ACC112 (cell line): ENCODE data around the gene PPP1R12B.
"Not testable (repeated sequence)": the region's sequence is repeated elsewhere in the genome, so short reads cannot be mapped to it uniquely, and the experiment has no call there.

Source experiments
- H2AFZ ChIP-seq: fragments of 200-600 bp; sonication (generic); one replicate; pipeline ENCODE4 v1.6.0; 2017; ENCODE audit warnings: antibody characterized with exemption, low read length; ENCODE audit not compliant: unreplicated experiment
- H3K27ac ChIP-seq: fragments of 200-600 bp; sonication (generic); 2 replicates; pipeline ENCODE4 v1.5.1; 2014; ENCODE audit warnings: low read depth, mild to moderate bottlenecking, antibody characterized with exemption, low read length, moderate library complexity
- H3K27me3 ChIP-seq: fragments of 200-600 bp; sonication (generic); 2 replicates; pipeline ENCODE4 v1.6.1; 2014; ENCODE audit warnings: mild to moderate bottlenecking, antibody characterized with exemption, low read length, moderate library complexity, mixed read lengths; ENCODE audit not compliant: insufficient read depth
- H3K36me3 ChIP-seq: fragments of 200-600 bp; sonication (generic); 2 replicates; pipeline ENCODE4 v1.6.1; 2016; ENCODE audit warnings: mild to moderate bottlenecking, antibody characterized with exemption, low read length, moderate library complexity, mixed read lengths; ENCODE audit not compliant: insufficient read depth
- H3K4me1 ChIP-seq: fragments of 200-600 bp; sonication (generic); one replicate; pipeline ENCODE4 v1.6.1; 2016; ENCODE audit warnings: low read length, mixed read lengths; ENCODE audit not compliant: insufficient read depth, unreplicated experiment, control insufficient read depth
- H3K4me3 ChIP-seq: fragments of 200-600 bp; sonication (generic); 2 replicates; pipeline ENCODE4 v1.5.1; 2014; ENCODE audit warnings: mild to moderate bottlenecking, low read depth, low read length
- H3K79me2 ChIP-seq: fragments of 200-600 bp; sonication (generic); one replicate; pipeline ENCODE4 v1.6.0; 2016; ENCODE audit warnings: low read length; ENCODE audit not compliant: control insufficient read depth, unreplicated experiment, insufficient read depth

The PPP1R12B gene

GRCh38 chr1:202616355-202616915 lies 267.9 kb downstream of the PPP1R12B start:
- Histone ChIP-seq H3K36me3 (no peaks in the 10 kb centered on the region), H3K27me3 (no peaks in the 10 kb centered on the region), H2AFZ (no peak overlapping the region), H3K4me3 (no peak overlapping the region), H3K79me2 (no peaks in the 10 kb centered on the region), H3K27ac (no peak overlapping the region), H3K4me1 (peaks cover 29% of the 10 kb centered on the region)

- not testable (repeated sequence) for H3K27ac ChIP-seq, H3K27me3 ChIP-seq, H3K79me2 ChIP-seq, H3K36me3 ChIP-seq, H3K4me3 ChIP-seq, H2AFZ ChIP-seq
- peaks cover 38% of the 10 kb centered on the region for H3K4me1 ChIP-seq
Observed at GRCh38 chr1:202619012-202619411, 270.5 kb downstream of the PPP1R12B start.

- Histone ChIP-seq H3K27ac (no peak overlapping the region), H3K27me3 (no peaks in the 10 kb centered on the region), H3K36me3 (no peaks in the 10 kb centered on the region), H2AFZ (no peak overlapping the region), H3K4me1 (peaks cover 38% of the 10 kb centered on the region), H3K4me3 (no peak overlapping the region), H3K79me2 (no peaks in the 10 kb centered on the region)
Observed at GRCh38 chr1:202619505-202619904, 271.0 kb downstream of the PPP1R12B start.

- not testable (repeated sequence) for H3K27me3 ChIP-seq, H2AFZ ChIP-seq, H3K36me3 ChIP-seq, H3K27ac ChIP-seq, H3K79me2 ChIP-seq, H3K4me3 ChIP-seq
- H3K4me1 ChIP-seq: peaks cover 32% of the 10 kb centered on the region
Observed at GRCh38 chr1:202620036-202620435, 271.5 kb downstream of the PPP1R12B start.

- Histone ChIP-seq H3K36me3 (no peaks in the 10 kb centered on the region), H3K4me3 (no peak overlapping the region), H3K4me1 (peaks cover 18% of the 10 kb centered on the region), H2AFZ (no peak overlapping the region), H3K79me2 (no peaks in the 10 kb centered on the region), H3K27ac (no peak overlapping the region), H3K27me3 (no peaks in the 10 kb centered on the region)
Observed at GRCh38 chr1:202621446-202621845, 272.9 kb downstream of the PPP1R12B start.

GRCh38 chr1:202622388-202622787 lies 273.9 kb downstream of the PPP1R12B start:
- Histone ChIP-seq H3K4me1 (peaks cover 18% of the 10 kb centered on the region), H3K27ac (no peak overlapping the region), H3K27me3 (no peaks in the 10 kb centered on the region), H2AFZ (no peak overlapping the region), H3K79me2 (no peaks in the 10 kb centered on the region), H3K36me3 (no peaks in the 10 kb centered on the region), H3K4me3 (no peak overlapping the region)

- H3K4me1 ChIP-seq: peaks cover 17% of the 10 kb centered on the region
- no peaks in the 10 kb centered on the region for H3K79me2 ChIP-seq
- H2AFZ ChIP-seq: no peak overlapping the region
- H3K36me3 ChIP-seq: no peaks in the 10 kb centered on the region
- H3K27ac ChIP-seq: no peak overlapping the region
- no peaks in the 10 kb centered on the region for H3K27me3 ChIP-seq
- no peak overlapping the region for H3K4me3 ChIP-seq
Observed at GRCh38 chr1:202623075-202623474, 274.6 kb downstream of the PPP1R12B start.

GRCh38 chr1:202623476-202623875 lies 275.0 kb downstream of the PPP1R12B start:
- H2AFZ ChIP-seq, H3K27ac ChIP-seq, H3K4me3 ChIP-seq, H3K79me2 ChIP-seq, H3K27me3 ChIP-seq, H3K36me3 ChIP-seq: not testable (repeated sequence)
- peaks cover 13% of the 10 kb centered on the region for H3K4me1 ChIP-seq

- no peaks in the 10 kb centered on the region for H3K27me3 ChIP-seq
- H3K4me1 ChIP-seq: peaks cover 9% of the 10 kb centered on the region
- H3K27ac ChIP-seq: no peak overlapping the region
- H3K4me3 ChIP-seq: no peak overlapping the region
- no peaks in the 10 kb centered on the region for H3K36me3 ChIP-seq
- no peak overlapping the region for H2AFZ ChIP-seq
- H3K79me2 ChIP-seq: no peaks in the 10 kb centered on the region
Observed at GRCh38 chr1:202624088-202624780, 275.7 kb downstream of the PPP1R12B start.

GRCh38 chr1:202624781-202625108 lies 276.2 kb downstream of the PPP1R12B start:
- Histone ChIP-seq H3K79me2 (no peaks in the 10 kb centered on the region), H3K4me3 (no peak overlapping the region), H3K27me3 (no peaks in the 10 kb centered on the region), H2AFZ (no peak overlapping the region), H3K27ac (no peak overlapping the region), H3K36me3 (no peaks in the 10 kb centered on the region), H3K4me1 (peaks cover 9% of the 10 kb centered on the region)
